GM10248 (cell line): Measurements from ENCODE around the gene HBE1.

Experiments
- CTCF ChIA-PET: fragments of 300-600 bp; sonication (Branson Sonifier 250); formaldehyde crosslinking; extraction: SDS; loops from one replicate; lab custom pipeline; 2021; ENCODE audit warnings: antibody characterized with exemption; lab: Yijun Ruan, JAX
- POLR2A ChIA-PET: fragments of 350-650 bp; sonication (Branson Sonifier 250); formaldehyde crosslinking; extraction: SDS; loops from one replicate; lab custom pipeline; 2020; ENCODE audit warnings: antibody characterized with exemption; lab: Yijun Ruan, JAX
- DNase-seq: peaks from one replicate; pipeline ENCODE4 v3.0.0; 2012; ENCODE audit errors: extremely low spot score
- TF ChIP-seq, protein P1 (sequence below): IDR thresholded peaks from 2 replicates; pipeline ENCODE4 v1.5.1; 2012; ENCODE audit warnings: mild to moderate bottlenecking, low read depth; ENCODE audit errors: extremely low read depth, missing control alignments, control extremely low read depth

Gene HBE1

DNA sequence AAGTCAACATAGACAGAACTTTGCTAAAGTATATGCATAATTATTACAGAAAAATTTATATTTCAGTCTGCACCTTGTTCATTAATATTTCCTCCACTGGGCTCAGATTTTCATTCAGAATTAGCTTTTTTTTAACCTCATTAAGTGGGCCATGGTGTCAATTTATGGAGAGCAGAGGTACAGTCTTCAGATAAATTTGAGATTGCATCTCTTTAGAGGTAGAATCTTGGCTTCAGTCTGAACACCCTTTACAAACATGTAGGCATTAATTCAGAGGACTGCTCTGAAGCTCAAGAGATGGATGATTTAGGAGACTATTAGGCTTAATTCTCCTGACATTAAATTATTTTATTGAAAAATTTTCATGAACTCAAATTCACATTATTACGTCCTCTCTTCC is 39.5 kb downstream of the HBE1 start:
- ChIA-PET POLR2A (no interaction called here), CTCF (no interaction called here)
- no peak for DNase-seq
- TF ChIP-seq, protein P1, sequence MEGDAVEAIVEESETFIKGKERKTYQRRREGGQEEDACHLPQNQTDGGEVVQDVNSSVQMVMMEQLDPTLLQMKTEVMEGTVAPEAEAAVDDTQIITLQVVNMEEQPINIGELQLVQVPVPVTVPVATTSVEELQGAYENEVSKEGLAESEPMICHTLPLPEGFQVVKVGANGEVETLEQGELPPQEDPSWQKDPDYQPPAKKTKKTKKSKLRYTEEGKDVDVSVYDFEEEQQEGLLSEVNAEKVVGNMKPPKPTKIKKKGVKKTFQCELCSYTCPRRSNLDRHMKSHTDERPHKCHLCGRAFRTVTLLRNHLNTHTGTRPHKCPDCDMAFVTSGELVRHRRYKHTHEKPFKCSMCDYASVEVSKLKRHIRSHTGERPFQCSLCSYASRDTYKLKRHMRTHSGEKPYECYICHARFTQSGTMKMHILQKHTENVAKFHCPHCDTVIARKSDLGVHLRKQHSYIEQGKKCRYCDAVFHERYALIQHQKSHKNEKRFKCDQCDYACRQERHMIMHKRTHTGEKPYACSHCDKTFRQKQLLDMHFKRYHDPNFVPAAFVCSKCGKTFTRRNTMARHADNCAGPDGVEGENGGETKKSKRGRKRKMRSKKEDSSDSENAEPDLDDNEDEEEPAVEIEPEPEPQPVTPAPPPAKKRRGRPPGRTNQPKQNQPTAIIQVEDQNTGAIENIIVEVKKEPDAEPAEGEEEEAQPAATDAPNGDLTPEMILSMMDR: no peak

DNA sequence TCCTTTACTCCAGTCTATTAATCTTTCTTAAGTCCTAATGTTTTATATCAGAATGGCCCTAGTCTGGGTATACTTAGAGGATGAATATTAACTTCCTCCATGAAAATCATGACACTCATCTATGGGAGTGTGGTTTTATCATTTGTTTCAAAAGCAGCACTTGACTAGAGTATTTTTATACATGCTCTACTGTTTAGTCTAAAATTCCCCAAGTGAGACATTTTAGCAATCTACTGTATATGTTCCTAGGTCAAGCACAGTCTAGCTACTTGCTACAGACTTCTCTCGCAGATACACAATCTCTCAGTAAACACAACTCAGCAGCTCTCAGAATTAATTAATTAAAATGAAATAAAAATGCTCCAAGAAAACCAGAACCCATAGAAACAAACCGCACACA is 39.9 kb downstream of the HBE1 start:
- POLR2A ChIA-PET: no interaction called here
- no peak for DNase-seq
- CTCF ChIA-PET: no interaction called here
- TF ChIP-seq, protein P1: no peak

DNA sequence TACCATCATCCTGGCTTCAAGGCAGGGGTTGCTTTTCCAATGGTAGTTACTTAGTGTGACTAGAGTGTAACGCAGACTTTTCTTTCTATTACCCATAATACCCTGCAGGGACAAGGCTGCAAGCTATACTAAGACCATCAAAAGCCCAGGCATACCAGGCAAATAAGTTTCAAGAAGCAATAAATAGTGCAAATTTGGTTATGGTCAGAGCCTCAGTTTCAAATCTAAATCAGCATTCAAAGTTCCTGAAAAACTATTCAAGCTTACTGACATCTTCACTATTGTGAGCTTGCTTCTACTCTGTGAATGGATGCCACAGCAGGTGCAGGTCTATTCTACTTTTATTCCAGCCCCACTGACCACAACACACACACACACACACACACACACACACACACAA is 40.4 kb downstream of the HBE1 start:
- DNase-seq: no peak
- CTCF ChIA-PET: no interaction called here
- POLR2A ChIA-PET: no interaction called here
- TF ChIP-seq, protein P1: no peak

DNA sequence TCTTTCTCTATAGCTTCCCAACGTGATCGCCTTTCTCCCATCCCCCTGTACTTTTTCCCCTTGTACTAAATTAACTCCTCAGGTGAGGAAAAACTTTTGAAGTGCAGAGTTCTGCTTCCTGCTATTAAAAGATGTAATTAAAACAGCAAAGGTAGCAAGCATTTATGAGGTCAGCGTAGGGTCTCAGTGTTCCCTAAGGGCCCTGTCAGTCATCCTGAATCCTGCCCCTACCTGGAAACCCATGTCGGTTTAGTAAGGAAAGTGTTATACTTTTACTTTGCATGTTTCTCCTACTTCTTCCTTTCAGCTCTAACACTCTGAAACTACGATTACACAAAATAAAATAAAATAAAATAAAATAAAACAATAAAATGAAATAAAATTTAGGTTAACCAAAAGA is 41.6 kb downstream of the HBE1 start:
- ChIA-PET CTCF (no interaction called here), POLR2A (no interaction called here)
- TF ChIP-seq, protein P1: no peak
- DNase-seq: no peak

DNA sequence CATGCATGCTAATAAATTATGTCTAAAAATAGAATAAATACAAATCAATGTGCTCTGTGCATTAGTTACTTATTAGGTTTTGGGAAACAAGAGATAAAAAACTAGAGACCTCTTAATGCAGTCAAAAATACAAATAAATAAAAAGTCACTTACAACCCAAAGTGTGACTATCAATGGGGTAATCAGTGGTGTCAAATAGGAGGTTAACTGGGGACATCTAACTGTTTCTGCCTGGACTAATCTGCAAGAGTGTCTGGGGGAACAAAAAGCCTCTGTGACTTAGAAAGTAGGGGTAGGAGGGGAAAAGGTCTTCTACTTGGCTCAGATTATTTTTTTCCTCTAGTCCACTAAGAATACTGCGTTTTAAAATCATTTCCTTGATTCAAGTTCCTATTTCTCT is 42.1 kb downstream of the HBE1 start:
- POLR2A ChIA-PET: no interaction called here
- CTCF ChIA-PET: no interaction called here
- TF ChIP-seq, protein P1: no peak
- no peak for DNase-seq

DNA sequence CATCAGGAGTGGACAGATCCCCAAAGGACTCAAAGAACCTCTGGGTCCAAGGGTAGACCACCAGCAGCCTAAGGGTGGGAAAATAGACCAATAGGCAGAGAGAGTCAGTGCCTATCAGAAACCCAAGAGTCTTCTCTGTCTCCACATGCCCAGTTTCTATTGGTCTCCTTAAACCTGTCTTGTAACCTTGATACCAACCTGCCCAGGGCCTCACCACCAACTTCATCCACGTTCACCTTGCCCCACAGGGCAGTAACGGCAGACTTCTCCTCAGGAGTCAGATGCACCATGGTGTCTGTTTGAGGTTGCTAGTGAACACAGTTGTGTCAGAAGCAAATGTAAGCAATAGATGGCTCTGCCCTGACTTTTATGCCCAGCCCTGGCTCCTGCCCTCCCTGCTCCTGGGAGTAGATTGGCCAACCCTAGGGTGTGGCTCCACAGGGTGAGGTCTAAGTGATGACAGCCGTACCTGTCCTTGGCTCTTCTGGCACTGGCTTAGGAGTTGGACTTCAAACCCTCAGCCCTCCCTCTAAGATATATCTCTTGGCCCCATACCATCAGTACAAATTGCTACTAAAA is 42.9 kb downstream of the HBE1 start, which contains the start of gene HBB:
Gene HBB, minus strand, starts transcription at position 340 of the 579 bp plus-strand sequence. Its CDS starts 50 bp downstream, at position 290.
- no peak for DNase-seq
- ChIA-PET CTCF (no interaction called here), POLR2A (no interaction called here)
- TF ChIP-seq, protein P1: no peak
